ENCODE measurements around the gene CKLF.
"Not testable (repeated sequence)": the region's sequence is repeated elsewhere in the genome, so short reads cannot be mapped to it uniquely, and the experiment has no call there.

CKLF gene

DNA sequence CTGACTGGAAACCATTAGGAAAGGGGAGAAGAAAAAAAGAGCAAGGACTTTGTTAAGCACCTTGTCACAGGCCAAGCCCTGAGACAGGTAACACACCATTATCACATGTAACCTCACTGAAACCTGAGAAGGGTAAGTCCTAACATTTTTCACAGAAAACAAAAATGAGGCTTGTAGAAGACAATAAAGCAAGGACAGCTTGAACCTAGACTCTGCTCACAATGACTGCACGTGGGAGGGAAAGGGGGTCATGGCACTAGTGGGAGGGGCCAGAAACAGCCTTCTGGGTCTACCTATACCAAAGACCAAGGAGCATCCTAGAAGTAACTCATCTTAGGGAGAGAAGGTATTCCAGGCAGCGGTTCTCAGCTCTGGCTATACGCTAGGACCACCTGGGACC lies 10.0 kb upstream of the CKLF start:
- DNase-seq (ENCODE audit: low read depth in 2 of 2): no peak

- DNase-seq (ENCODE audit: low read depth in 2 of 2): no peak
Observed at GRCh38 chr16:66543541-66543940, 8.8 kb upstream of the CKLF start.

DNA sequence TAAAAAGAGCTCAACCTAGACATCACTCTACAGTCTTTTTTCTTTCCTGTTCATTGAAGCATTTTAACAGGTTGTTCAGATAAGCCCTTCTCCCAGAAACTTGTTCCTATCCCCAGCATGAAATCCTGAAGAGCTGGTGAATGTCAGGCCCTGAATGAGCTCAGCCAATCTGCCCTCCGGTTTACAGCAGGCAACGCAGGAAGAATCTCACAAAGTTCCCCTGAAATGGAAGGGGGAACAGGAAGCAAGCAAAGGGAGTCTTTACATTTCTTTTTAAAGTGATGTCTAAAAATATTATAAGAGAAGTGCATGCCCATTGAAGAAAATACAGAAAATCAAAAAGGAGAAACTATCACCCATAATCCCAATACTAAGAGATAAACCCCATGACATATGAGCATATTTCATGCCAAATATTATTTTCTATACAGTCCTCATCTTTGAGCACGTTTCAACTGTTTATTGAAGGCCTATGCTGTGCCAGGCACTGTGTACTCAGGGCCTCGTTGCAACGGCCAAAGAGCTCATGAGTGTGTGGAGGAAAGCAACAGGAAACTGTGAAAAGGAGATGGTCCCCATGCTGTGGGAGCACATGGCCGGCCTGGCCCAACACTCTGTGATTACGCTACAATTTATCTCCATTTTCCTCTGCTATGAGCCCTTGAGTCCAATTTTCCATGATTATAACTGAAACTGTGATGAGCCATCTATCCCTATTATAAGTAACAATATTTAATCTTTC lies 8.2 kb upstream of the CKLF start:
- DNase-seq (ENCODE audit: low read depth in 2 of 2): no peak

GRCh38 chr16:66547101-66547989 lies 5.0 kb upstream of the CKLF start:
- no peak for DNase-seq (ENCODE audit: low read depth in 2 of 2)

DNA sequence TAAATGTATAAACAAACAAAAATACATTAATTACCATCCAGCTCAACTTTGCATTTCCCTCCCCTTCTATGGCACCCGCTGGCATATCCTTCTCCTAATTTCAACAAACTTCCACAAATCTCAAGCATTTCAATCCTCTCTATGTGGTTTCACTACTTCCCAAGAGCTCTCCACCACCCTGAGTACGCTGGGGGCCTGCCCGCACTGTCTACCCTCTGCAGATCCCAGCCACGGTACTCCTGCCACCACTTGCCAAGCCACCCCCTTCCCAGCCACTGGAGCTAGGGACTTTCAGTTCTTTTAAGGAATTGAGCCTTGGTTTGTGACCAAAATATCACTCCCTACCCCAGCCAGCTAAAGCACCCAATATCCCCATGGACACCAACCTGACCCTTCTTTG lies 4.3 kb upstream of the CKLF start:
- DNase-seq (ENCODE audit: low read depth in 2 of 2): no peak

- no peak for DNase-seq (ENCODE audit: low read depth in 2 of 2)
Observed at GRCh38 chr16:66548868-66549267, 3.5 kb upstream of the CKLF start.

- DNase-seq (ENCODE audit: low read depth in 2 of 2): peak in 1 of 2 experiments; percentile 45
Observed at GRCh38 chr16:66549284-66550131, 2.9 kb upstream of the CKLF start, which contains the start of gene TK2. Gene TK2 (minus strand): TSS chr16:66550122. CDS start chr16:66550061, 61 bp downstream.

DNA sequence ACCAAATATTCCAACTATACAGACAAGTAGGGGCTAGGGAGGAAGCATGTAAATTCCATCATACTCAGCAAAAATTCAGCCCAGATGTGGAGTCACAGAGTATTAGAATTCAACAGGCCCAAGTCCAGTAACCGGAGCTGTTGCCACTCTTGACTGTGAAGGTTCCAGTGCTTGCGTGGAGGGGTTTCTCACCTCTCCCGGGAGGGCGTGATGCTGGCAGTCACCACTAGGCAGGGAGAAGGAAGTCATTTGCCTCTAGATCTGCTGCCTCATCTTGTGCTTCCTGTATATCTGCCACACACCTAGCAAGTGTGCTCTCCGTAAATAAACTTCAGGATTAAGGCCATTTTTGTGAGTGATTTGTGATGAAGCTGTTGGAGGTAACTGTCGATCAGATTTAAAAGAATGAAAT lies 1.0 kb upstream of the CKLF start:
- no peak for DNase-seq (ENCODE audit: low read depth in 2 of 2)

DNA sequence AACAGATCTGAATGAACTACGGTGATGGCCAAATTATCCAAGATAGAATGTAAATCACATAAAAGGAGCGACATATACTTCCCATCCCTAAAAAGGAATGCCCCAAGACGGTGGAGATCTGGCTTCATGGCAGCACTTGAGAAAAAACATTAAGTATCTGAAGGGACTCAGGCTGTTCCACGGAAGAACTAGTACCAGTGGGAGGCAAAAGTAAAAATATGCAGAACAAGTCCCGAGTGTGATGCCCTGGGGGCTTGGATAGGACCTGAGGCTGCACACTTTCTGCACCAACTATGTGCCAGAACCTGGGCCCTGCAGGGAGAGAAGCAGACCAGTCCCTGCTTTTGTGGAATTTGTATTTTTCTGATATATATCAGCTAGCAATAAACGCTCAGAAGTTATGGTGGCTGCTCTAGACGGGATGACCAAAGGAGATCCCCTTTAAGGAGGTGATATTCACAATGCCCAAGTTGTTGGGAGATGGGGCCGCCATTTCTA lies 539 bp upstream of the CKLF start:
- DNase-seq (ENCODE audit: low read depth in 2 of 2): no peak

DNA sequence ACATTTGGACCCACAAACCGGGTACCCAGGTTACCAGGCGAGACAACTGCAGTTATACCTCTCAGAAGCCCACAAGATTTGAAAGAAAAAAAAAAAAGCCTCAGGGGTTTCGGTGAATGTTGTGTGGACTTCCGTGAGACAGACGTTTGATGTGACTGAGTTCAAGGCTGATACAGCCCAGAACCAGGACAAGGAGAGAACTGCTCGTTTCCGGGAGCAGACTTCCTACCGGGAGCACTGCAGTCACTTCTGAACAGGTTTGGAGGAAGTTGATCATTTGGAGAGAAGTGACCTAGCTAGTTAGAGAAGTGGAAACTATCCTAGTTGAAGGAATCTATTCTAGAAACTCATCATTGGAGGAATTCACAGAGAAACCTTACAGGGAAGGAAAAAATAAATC lies 847 bp downstream of the CKLF start:
- no peak for DNase-seq (ENCODE audit: low read depth in 2 of 2)

- no peak for DNase-seq (ENCODE audit: low read depth in 2 of 2)
Observed at GRCh38 chr16:66554021-66554420, 1.6 kb downstream of the CKLF start.

DNA sequence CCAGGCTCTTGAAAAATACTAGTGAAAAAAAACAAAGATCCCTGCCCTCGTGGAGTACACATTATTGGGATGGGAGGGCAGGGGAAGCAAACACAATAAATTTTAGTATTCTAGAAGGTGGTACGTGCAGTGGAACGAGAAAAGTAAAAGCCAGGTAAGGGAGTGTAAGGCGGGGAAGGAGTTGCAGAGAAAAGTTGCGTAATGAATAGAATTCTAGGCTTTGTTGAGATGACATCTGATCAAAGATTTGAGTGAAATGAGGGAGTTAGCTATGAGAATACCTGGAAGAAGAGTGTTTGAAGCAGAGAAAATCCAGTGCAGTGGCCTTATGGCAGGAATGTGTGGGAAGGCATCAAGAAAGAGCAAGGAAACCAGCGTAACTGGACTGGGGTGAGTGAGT lies 2.1 kb downstream of the CKLF start:
- DNase-seq (ENCODE audit: low read depth in 2 of 2): no peak

- no peak for DNase-seq (ENCODE audit: low read depth in 2 of 2)
Observed at GRCh38 chr16:66560107-66560506, 7.7 kb downstream of the CKLF start.

DNA sequence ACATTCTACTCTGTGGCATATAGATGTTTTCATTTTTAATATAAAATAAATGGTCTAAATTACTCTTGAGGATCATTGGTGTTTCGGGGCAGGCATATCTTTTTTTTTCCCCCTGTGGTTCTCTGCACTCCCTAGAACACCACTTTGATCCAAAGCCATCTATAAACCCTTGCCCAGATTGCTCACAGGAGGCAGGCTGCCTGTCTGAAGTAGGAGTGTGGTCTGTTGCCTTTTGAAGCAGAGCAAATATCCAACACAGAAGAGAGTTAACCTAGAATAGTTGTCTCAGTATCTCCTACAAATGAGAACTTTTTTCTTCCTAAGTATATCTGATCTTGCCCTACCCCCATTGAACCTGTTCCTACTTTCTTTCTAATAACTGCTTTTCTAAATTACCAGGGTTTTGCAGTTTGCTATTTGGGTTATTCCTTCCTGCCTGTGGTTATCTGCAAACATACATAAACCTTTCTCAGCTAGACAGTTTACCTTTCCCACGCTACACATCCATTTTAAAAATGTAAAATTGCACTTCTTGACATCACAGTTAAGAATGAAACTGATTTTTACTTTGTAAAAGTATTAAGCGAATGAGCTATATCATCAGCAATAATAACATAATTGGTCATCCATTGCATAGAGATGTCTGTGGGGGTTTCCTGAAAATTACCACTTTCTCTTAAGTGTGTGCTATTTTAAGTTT lies 9.2 kb downstream of the CKLF start:
- DNase-seq (ENCODE audit: low read depth in 2 of 2): no peak

DNA sequence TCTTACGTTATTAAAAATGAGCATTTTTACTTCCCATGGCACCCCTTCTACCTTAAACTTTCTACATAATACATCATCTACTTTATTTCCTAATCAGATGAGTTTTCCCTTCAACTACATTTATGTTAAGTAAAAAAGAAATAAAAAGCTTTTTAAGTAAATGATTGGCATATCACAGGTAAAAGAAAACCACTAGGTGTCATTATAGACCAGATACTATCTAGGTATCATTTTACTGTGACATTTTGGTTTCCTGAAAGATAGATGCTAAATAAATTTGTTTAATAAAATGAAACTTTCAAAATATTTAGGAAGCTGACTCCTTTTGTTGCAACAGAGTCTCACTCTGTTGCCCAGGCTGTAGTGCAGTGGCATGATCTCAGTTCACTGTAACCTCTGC lies 10.0 kb downstream of the CKLF start:
- no peak for DNase-seq (ENCODE audit: low read depth in 2 of 2)

GRCh38 chr16:66562986-66563385 lies 10.6 kb downstream of the CKLF start:
- DNase-seq (ENCODE audit: low read depth in 2 of 2): no peak

GRCh38 chr16:66563574-66564334 lies 11.4 kb downstream of the CKLF start:
- no peak for DNase-seq (ENCODE audit: low read depth in 2 of 2)

- no peak for DNase-seq (ENCODE audit: low read depth in 2 of 2)
Observed at GRCh38 chr16:66566051-66566901, 13.9 kb downstream of the CKLF start, which contains the start of gene CMTM1. Gene CMTM1 (plus strand): TSS chr16:66566439. CDS start chr16:66566514, 75 bp downstream.

DNA sequence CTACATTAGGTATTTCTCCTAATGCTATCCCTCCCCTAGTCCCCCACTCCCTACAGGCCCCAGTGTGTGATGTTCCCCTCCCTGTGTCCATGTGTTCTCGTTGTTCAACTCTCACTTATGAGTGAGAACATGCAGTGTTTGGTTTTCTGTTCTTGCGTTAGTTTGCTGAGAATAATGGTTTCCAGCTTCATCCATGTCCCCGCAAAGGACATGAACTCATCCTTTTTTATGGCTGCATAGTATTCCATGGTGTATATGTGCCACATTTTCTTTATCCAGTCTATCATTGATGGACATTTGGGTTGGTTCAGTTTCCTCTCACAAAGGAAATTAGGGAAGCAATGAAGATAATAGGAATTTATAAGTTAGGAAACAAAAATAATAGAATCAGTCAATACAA lies 14.9 kb downstream of the CKLF start:
- DNase-seq (ENCODE audit: low read depth in 2 of 2): not testable (repeated sequence)

Data from fibroblast of skin of left quadriceps (primary cell).